ENCODE results near the gene LRRC41. TPM values are rescaled to one million over a fixed set of nuclear protein-coding genes. Genes with fewer than 3 reads are reported as not detected.
"Not testable (repeated sequence)": the region's sequence is repeated elsewhere in the genome, so short reads cannot be mapped to it uniquely, and the experiment has no call there.

Gene LRRC41
- total RNA-seq, 1 donor from 2014 or later, result 43.1 TPM

DNA sequence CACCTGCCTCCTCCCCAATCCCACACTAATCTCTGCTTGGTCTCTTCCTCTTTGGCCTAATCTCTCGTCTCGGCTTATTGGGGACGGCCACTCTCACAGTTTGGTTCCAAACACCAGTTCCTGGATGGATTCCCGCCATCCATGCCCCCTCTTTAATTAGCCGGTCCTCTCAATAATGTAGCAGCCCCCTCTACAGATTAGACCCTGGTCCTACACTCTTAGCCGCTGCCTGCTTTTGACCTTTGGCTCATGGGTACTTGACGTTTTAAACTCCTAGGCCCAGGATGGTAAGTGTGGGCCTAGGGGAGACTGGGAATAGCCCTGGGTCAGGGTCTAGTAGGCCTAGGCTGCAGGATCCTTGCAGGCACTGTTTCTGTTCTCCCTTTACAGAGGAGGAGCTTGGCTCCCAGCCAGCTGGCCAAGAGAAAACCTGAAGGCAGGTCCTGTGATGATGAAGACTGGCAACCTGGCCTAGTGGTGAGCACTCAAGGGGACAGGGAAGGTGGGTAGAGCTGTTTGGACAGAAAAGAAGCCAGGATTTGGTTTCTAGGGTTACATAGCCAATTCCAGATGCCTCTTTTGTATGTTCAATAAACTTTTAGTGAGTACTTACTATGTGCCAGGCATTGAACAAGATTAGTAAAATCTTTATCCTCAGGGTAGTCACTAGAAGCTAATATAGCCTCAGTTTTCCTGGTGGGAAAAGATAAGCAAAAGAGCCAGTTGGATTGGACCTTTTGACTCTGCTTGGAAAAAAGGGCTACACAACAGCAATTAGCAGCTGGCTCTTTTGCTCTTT lies 55.1 kb downstream of the LRRC41 start:
- TF ChIP-seq EZH2phosphoT487 (IDR thresholded peaks at IDR 0.05), result no peak
- TF ChIP-seq CTCF (IDR thresholded peaks at IDR 0.05), result peak; percentile 59
- no peak for TF ChIP-seq EZH2 (IDR thresholded peaks at IDR 0.05)
- no peaks in the 10 kb centered on the region for H3K27me3 ChIP-seq
- H3K27ac Mint-ChIP-seq, result peak overlapping the region; percentile 46
- H2AFZ ChIP-seq (replicated peaks), result peak overlapping the region; percentile 92
- H4K20me1 ChIP-seq (ENCODE audit: low read depth), result peaks cover 15% of the 10 kb centered on the region
- peak overlapping the region; percentile 65 for H3K27ac ChIP-seq
- H3K36me3 Mint-ChIP-seq, result peaks cover 20% of the 10 kb centered on the region
- H3K36me3 ChIP-seq, result no peaks in the 10 kb centered on the region
- peak overlapping the region; percentile 92 for H3K4me3 Mint-ChIP-seq
- H3K27me3 Mint-ChIP-seq (ENCODE audit: insufficient read depth, low read depth), result no peaks in the 10 kb centered on the region
- peaks cover 22% of the 10 kb centered on the region for H3K4me1 Mint-ChIP-seq
- H3K4me1 ChIP-seq, result peaks cover 11% of the 10 kb centered on the region
- DNase-seq (ENCODE audit: low spot score), result peak; percentile 65
- peak overlapping the region; percentile 73 for H3K9ac ChIP-seq
- no peaks in the 10 kb centered on the region for H3K9me3 ChIP-seq (ENCODE audit: low read depth)
- no peaks in the 10 kb centered on the region for H3K9me3 Mint-ChIP-seq
- H3K79me2 ChIP-seq (ENCODE audit: low read depth), result peaks cover 28% of the 10 kb centered on the region
- peak overlapping the region; percentile 98 for H3K4me3 ChIP-seq
- H3F3A ChIP-seq (ENCODE audit: low read depth), result peaks cover 37% of the 10 kb centered on the region
- peak overlapping the region; percentile 100 for H3K4me2 ChIP-seq

- Histone ChIP-seq H4K20me1 (ENCODE audit: low read depth) (peaks cover 15% of the 10 kb centered on the region), H3K4me1 (peaks cover 11% of the 10 kb centered on the region), H3K4me2 (peak within 1 kb of the TSS; percentile 100), H3K27ac (peak within 1 kb of the TSS; percentile 65), H3F3A (ENCODE audit: low read depth) (peaks cover 37% of the 10 kb centered on the region), H3K4me3 (peak within 1 kb of the TSS; percentile 98), H3K9ac (peak within 1 kb of the TSS; percentile 73), H3K9me3 (ENCODE audit: low read depth) (no peaks in the 10 kb centered on the region), H3K79me2 (ENCODE audit: low read depth) (peaks cover 28% of the 10 kb centered on the region), H2AFZ (replicated peaks) (peak within 1 kb of the TSS; percentile 92), H3K36me3 (no peaks in the 10 kb centered on the region), H3K27me3 (no peaks in the 10 kb centered on the region)
- peaks cover 17% of the 10 kb centered on the region for H3K36me3 Mint-ChIP-seq
- H3K9me3 Mint-ChIP-seq, result peaks cover 5% of the 10 kb centered on the region
- peak; percentile 99 for DNase-seq (ENCODE audit: low spot score)
- peaks cover 22% of the 10 kb centered on the region for H3K4me1 Mint-ChIP-seq
- peak within 1 kb of the TSS; percentile 95 for H3K4me3 Mint-ChIP-seq
- TF ChIP-seq EZH2 (IDR thresholded peaks at IDR 0.05) (no peak), EZH2phosphoT487 (IDR thresholded peaks at IDR 0.05) (no peak), CTCF (IDR thresholded peaks at IDR 0.05) (no peak)
- peak within 1 kb of the TSS; percentile 88 for H3K27ac Mint-ChIP-seq
- no peaks in the 10 kb centered on the region for H3K27me3 Mint-ChIP-seq (ENCODE audit: insufficient read depth, low read depth)
Measured at GRCh38 chr1:46247436-46248121, 55.8 kb downstream of the LRRC41 start, which contains the start of gene RAD54L. TSS of gene RAD54L (plus strand) at chr1:46247763. CDS start at chr1:46248406, 643 bp downstream.

DNA sequence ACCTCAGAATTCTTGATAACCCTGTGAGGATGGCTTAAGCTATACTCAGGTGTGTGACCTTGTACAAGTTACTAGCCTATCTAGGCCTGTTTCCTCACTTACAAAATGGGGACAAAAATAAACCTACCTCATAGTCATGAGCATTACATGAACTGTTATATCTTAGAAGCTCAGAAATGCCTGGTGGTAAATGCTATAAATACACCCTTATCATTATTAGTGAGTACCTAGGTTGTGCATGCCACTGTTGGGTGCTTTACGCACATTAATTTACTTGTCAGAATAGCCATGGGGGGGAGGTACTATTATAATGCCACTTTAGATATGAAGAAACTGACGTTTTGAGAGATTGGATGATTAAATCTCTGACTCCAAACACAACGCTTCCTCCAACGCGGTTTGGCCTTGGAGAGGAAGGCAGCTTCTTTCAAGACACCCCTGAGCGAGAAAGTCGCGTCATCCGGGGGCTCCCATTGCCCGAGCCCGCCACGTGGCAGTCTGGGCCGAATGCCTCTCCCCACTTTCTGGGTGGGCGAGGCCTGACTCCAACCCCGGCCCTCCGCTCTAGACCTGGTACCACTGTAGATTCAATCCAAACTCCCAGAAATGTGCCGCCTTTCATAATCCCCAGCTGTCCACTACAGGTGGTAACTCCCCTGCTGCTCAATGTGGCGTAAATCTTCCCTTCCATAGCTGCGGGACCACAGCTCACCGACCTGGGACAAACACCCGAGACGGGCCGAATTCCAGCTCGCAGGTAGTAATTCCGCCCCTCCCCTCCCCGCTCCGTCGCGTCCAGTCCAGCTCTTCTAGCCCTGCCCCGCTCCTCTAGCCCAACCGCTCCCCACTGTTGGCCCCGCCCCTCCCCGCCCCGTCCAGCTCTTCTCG lies 56.6 kb downstream of the LRRC41 start:
- Histone ChIP-seq H3K9me3 (ENCODE audit: low read depth) (no peaks in the 10 kb centered on the region), H3K4me1 (peaks cover 11% of the 10 kb centered on the region), H3K9ac (no peak overlapping the region), H3K27ac (no peak overlapping the region), H3K36me3 (no peaks in the 10 kb centered on the region), H4K20me1 (ENCODE audit: low read depth) (peaks cover 15% of the 10 kb centered on the region), H3K4me2 (peak overlapping the region; percentile 81), H3F3A (ENCODE audit: low read depth) (peaks cover 37% of the 10 kb centered on the region), H2AFZ (replicated peaks) (peak overlapping the region; percentile 89), H3K79me2 (ENCODE audit: low read depth) (peaks cover 28% of the 10 kb centered on the region), H3K4me3 (peak overlapping the region; percentile 56), H3K27me3 (no peaks in the 10 kb centered on the region)
- peaks cover 22% of the 10 kb centered on the region for H3K4me1 Mint-ChIP-seq
- H3K9me3 Mint-ChIP-seq, result peaks cover 5% of the 10 kb centered on the region
- peaks cover 9% of the 10 kb centered on the region for H3K36me3 Mint-ChIP-seq
- DNase-seq (ENCODE audit: low spot score), result no peak
- H3K27ac Mint-ChIP-seq, result peak overlapping the region; percentile 88
- H3K27me3 Mint-ChIP-seq (ENCODE audit: insufficient read depth, low read depth), result no peaks in the 10 kb centered on the region
- peak overlapping the region; percentile 95 for H3K4me3 Mint-ChIP-seq
- TF ChIP-seq CTCF (IDR thresholded peaks at IDR 0.05) (no peak), EZH2phosphoT487 (IDR thresholded peaks at IDR 0.05) (no peak)

- peak overlapping the region; percentile 56 for H3K4me3 ChIP-seq
- H3K27me3 ChIP-seq; H3K4me3 Mint-ChIP-seq; H3K27me3 Mint-ChIP-seq (ENCODE audit: insufficient read depth, low read depth); H3K27ac ChIP-seq; H3K4me2 ChIP-seq; H3K36me3 ChIP-seq; H3K9me3 ChIP-seq (ENCODE audit: low read depth); DNase-seq (ENCODE audit: low spot score); H3K9ac ChIP-seq; H3K36me3 Mint-ChIP-seq; H3K9me3 Mint-ChIP-seq; H2AFZ ChIP-seq (replicated peaks); H3K27ac Mint-ChIP-seq: not testable (repeated sequence)
- peaks cover 22% of the 10 kb centered on the region for H3K4me1 Mint-ChIP-seq
- peaks cover 15% of the 10 kb centered on the region for H4K20me1 ChIP-seq (ENCODE audit: low read depth)
- peaks cover 11% of the 10 kb centered on the region for H3K4me1 ChIP-seq
- peaks cover 37% of the 10 kb centered on the region for H3F3A ChIP-seq (ENCODE audit: low read depth)
- peaks cover 28% of the 10 kb centered on the region for H3K79me2 ChIP-seq (ENCODE audit: low read depth)
Measured at GRCh38 chr1:46246136-46246535, 57.3 kb downstream of the LRRC41 start.
